Colonic mucosa (tissue), 4 donors: Measurements from ENCODE around the gene MARVELD1. TPM values are rescaled to one million over a fixed set of nuclear protein-coding genes. Genes with fewer than 3 reads are reported as not detected.
A peak's percentile ranks its signal among the peaks of the same experiment; 100 is the strongest.

Source experiments
- DNase-seq: peaks from one replicate; pipeline ENCODE4 v3.0.0-alpha.2; 2020
- H3K27ac ChIP-seq: fragments of 200-600 bp; one replicate; pipeline ENCODE4 v1.8.0; 2021
- H3K27me3 ChIP-seq: fragments of 200-600 bp; one replicate; pipeline ENCODE4 v1.8.0; 2021
- H3K36me3 ChIP-seq: fragments of 200-600 bp; one replicate; pipeline ENCODE4 v1.8.0; 2021
- H3K4me1 ChIP-seq: fragments of 200-600 bp; one replicate; pipeline ENCODE4 v1.8.0; 2021; ENCODE audit warnings: mild to moderate bottlenecking
- H3K4me3 ChIP-seq: fragments of 200-600 bp; one replicate; pipeline ENCODE4 v1.8.0; 2021
- H3K9ac ChIP-seq, 2 donors: one replicate each; pipeline ENCODE4 v1.7.0; 2013; ENCODE audit warnings: control low read depth in 2 of 2, low read depth in 2 of 2, low read length in 2 of 2
- H3K9me3 ChIP-seq: fragments of 200-600 bp; one replicate; pipeline ENCODE4 v1.8.0; 2021
- CTCF ChIP-seq: fragments of 200-600 bp; IDR thresholded peaks from one replicate; pipeline ENCODE4 v1.8.0; 2022; ENCODE audit warnings: antibody characterized with exemption, mild to moderate bottlenecking
- intact Hi-C: fragments of 100-400 bp; cut with DNase I; formaldehyde crosslinking; loops from one replicate; pipeline ENCODE4 v1.14.1; 2022
- total RNA-seq, 2 donors: library from RNA; stranded (reverse); fragmentation: NEBNext Ultra II Directional in 1 of 2; extraction: Animal tissue kit (Norgen Biotek cat#: 25700) in 1 of 2; gene quantifications; one replicate each; pipeline ENCODE4 v1.2.1, GENCODE V29; 2021
- donor health status: healthy.
- donor health status: DM: no; HTN: no; CAD: no.
- donor health status: DM: no; HTN: no; CAD: no.

The MARVELD1 gene
- total RNA-seq, result 10 to 100 TPM; 25.7 to 31.7 TPM

DNA sequence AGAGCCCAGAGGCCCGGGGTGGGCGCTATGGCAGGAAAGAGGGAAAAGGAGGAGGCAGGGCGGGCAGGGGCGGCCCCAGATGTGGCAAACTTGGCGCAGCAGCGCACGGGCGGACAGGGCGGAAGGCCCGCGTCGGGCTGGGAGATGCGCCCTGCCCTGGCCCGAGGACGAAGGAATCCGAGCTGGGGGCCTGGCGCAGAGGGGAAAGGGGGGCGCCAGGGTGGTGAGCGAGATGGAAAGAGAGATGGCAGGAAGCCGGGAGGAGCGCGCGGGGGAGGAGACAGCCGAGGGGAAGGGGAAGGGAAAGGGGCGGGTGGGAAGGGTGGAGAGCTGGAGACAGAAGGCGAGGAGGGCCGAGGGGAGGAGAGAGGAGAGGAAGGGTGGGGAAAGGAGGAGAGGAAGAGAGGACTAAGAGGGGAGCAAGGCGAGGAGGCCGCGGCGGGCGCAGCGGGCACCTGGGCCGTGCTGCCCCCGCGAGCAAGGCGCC is at the start of gene MARVELD1:
Gene MARVELD1, plus strand, starts transcription at position 392 of the 487 bp plus-strand sequence. CDS start 147 bp downstream, outside the sequence.
- intact Hi-C loops, result no loop called here
- H3K9me3 ChIP-seq, result no peaks in the 10 kb centered on the region
- H3K36me3 ChIP-seq, result no peaks in the 10 kb centered on the region
- no peaks in the 10 kb centered on the region for H3K27me3 ChIP-seq
- H3K4me3 ChIP-seq, result peak within 1 kb of the TSS; percentile 55
- DNase-seq, result peak; percentile 79
- H3K9ac ChIP-seq, result peak within 1 kb of the TSS; percentile 85 to 86
- H3K27ac ChIP-seq, result peak within 1 kb of the TSS; percentile 90
- TF ChIP-seq CTCF, result no peak
- H3K4me1 ChIP-seq, result peaks cover 12% of the 10 kb centered on the region

DNA sequence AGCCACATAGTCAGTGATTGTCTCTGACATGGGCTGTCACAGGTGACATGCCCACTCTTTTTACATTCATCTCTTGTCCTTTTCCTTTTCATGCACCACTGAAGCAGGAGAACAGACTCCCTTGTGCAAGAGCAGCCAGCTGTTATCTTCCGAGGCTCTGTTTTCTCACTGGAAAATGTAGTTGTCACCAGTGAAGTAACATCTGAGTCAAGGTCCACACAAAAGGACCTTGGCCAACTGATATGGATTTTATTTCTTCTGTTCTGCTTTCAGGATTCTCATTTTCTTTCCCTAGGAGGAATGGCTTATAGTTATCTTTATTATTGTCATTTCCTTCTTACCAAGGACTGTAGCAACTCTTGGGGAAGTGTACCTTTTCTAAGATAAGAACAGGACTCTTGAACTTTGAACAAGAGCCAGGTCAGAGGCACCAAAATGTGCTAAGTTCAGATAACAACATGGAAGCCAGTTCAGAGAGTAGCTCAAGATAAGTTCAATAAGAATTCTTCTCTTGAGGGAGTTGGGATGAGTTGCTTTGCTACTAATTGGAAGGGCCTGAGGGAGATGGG is 49.2 kb upstream of the MARVELD1 start:
- DNase-seq, result peak; percentile 52
- H3K4me3 ChIP-seq, result no peak overlapping the region
- peak overlapping the region; percentile 55 for H3K27ac ChIP-seq
- intact Hi-C loops, result no loop called here
- H3K9me3 ChIP-seq, result no peaks in the 10 kb centered on the region
- H3K36me3 ChIP-seq, result no peaks in the 10 kb centered on the region
- H3K9ac ChIP-seq, result no peak overlapping the region
- no peaks in the 10 kb centered on the region for H3K27me3 ChIP-seq
- H3K4me1 ChIP-seq, result no peaks in the 10 kb centered on the region
- no peak for TF ChIP-seq CTCF

GRCh38 chr10:97666992-97667391 is 46.5 kb upstream of the MARVELD1 start:
- H3K36me3 ChIP-seq, result no peaks in the 10 kb centered on the region

GRCh38 chr10:97667463-97667862 is 46.1 kb upstream of the MARVELD1 start:
- Histone ChIP-seq H3K36me3 (no peaks in the 10 kb centered on the region), H3K9ac (no peak overlapping the region), H3K27me3 (no peaks in the 10 kb centered on the region), H3K27ac (no peak overlapping the region), H3K9me3 (no peaks in the 10 kb centered on the region), H3K4me1 (no peaks in the 10 kb centered on the region), H3K4me3 (no peak overlapping the region)
- no peak for TF ChIP-seq CTCF
- DNase-seq, result no peak
- intact Hi-C loops, result no loop called here

More at GRCh38 chr10:97666992-97667391, 46.5 kb upstream of the MARVELD1 start:
- no peak for DNase-seq
- no peak overlapping the region for H3K9ac ChIP-seq
- H3K9me3 ChIP-seq, result no peaks in the 10 kb centered on the region
- intact Hi-C loops, result no loop called here
- H3K27me3 ChIP-seq, result no peaks in the 10 kb centered on the region
- no peak overlapping the region for H3K4me3 ChIP-seq
- TF ChIP-seq CTCF, result no peak
- H3K27ac ChIP-seq, result no peak overlapping the region
- H3K4me1 ChIP-seq, result no peaks in the 10 kb centered on the region

- intact Hi-C loops, result no loop called here
- Histone ChIP-seq H3K36me3 (no peaks in the 10 kb centered on the region), H3K9ac (no peak overlapping the region), H3K27ac (no peak overlapping the region), H3K9me3 (no peaks in the 10 kb centered on the region), H3K27me3 (no peaks in the 10 kb centered on the region), H3K4me1 (no peaks in the 10 kb centered on the region), H3K4me3 (no peak overlapping the region)
- DNase-seq, result no peak
- no peak for TF ChIP-seq CTCF
Observed at GRCh38 chr10:97669571-97669970, 44.0 kb upstream of the MARVELD1 start.
